Osteoblast (primary cell): ENCODE results near the gene ELOVL5. TPM values are rescaled to one million over a fixed set of nuclear protein-coding genes. Genes with fewer than 3 reads are reported as not detected.
A peak's percentile ranks its signal among the peaks of the same experiment; 100 is the strongest.
"Not testable (repeated sequence)": the region's sequence is repeated elsewhere in the genome, so short reads cannot be mapped to it uniquely, and the experiment has no call there.

ENCODE experiments used
- DNase-seq: peaks from one replicate; pipeline ENCODE4 v3.0.0; 2011; ENCODE audit warnings: low spot score, mixed read lengths; ENCODE audit not compliant: insufficient read length; ENCODE audit errors: missing footprints
- H2AFZ ChIP-seq: 2 replicates; pipeline ENCODE4 v1.6.0; 2011; ENCODE audit warnings: mild to moderate bottlenecking, low read length
- H3K27ac ChIP-seq: 2 replicates; pipeline ENCODE4 v1.5.1; 2011; ENCODE audit warnings: mild to moderate bottlenecking, low read depth, low read length, moderate library complexity
- H3K27me3 ChIP-seq: 2 replicates; pipeline ENCODE4 v1.6.0; 2012; ENCODE audit warnings: mild to moderate bottlenecking, control low read depth, inconsistent platforms, low read length, moderate library complexity; ENCODE audit not compliant: insufficient read depth
- H3K36me3 ChIP-seq: 2 replicates; pipeline ENCODE4 v1.5.1; 2011; ENCODE audit warnings: mild to moderate bottlenecking, low read length, control low read depth, moderate library complexity; ENCODE audit not compliant: insufficient read depth
- H3K4me1 ChIP-seq: 2 replicates; pipeline ENCODE4 v1.5.1; 2011; ENCODE audit warnings: mild to moderate bottlenecking, low read length, control low read depth, moderate library complexity; ENCODE audit not compliant: insufficient read depth
- H3K4me2 ChIP-seq: 2 replicates; pipeline ENCODE4 v1.6.0; 2011; ENCODE audit warnings: mild to moderate bottlenecking, low read length; ENCODE audit not compliant: insufficient read depth
- H3K4me3 ChIP-seq: fragments of 200-600 bp; sonication (generic); 3 replicates; pipeline ENCODE4 v1.5.1; 2012; ENCODE audit warnings: mild to moderate bottlenecking, low read length, inconsistent platforms; ENCODE audit not compliant: insufficient read depth
- H3K79me2 ChIP-seq: 2 replicates; pipeline ENCODE4 v1.6.0; 2012; ENCODE audit warnings: mild to moderate bottlenecking, low read length, control low read depth, inconsistent platforms; ENCODE audit not compliant: insufficient read depth
- H3K9me3 ChIP-seq: 2 replicates; pipeline ENCODE4 v1.5.1; 2011; ENCODE audit warnings: low read depth, low read length, control low read depth
- H4K20me1 ChIP-seq: 2 replicates; pipeline ENCODE4 v1.6.0; 2012; ENCODE audit warnings: mild to moderate bottlenecking, low read length, control low read depth; ENCODE audit not compliant: insufficient read depth
- total RNA-seq: library from RNA; depleted of rRNA; stranded (reverse); fragments of >200 nt; gene quantifications from 2 replicates; pipeline ENCODE4 v1.2.3, GENCODE V29; 2012
- TF ChIP-seq, protein P1 (sequence below): IDR thresholded peaks from 2 replicates; pipeline ENCODE4 v1.5.1; 2011; ENCODE audit warnings: mild to moderate bottlenecking, low read depth, low read length, moderate library complexity; ENCODE audit errors: extremely low read depth

Gene ELOVL5
- total RNA-seq, 1 donor: 75.3 TPM

DNA sequence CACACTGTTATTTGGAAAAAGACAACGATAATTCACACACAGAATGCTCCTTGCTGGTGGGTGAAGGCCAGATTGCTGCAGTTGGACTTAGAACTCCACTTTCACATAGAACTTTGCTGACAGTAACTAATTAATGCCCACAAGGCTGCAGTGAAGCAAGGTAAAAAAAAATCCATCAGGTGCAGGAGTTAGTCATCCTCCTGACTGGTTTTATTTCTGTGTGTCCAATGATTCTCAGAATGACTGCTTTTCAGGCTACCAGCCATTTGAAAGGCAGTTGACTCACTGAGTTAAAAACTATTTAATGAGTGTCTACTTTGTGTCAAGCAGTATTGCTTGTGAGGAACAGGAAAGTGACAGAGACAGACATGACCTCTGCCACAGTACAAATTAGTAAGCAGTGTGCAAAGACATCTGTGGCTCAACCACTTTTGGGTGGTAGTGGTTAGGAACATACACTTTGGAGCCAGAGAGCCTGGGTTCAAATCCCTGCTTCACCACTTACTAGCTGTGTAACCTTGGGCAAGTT, 41.9 kb downstream of the ELOVL5 start:
- peaks cover 48% of the 10 kb centered on the region for H3K4me1 ChIP-seq
- H3K27ac ChIP-seq: peak overlapping the region; percentile 13
- no peak overlapping the region for H3K4me3 ChIP-seq
- H3K27me3 ChIP-seq: no peaks in the 10 kb centered on the region
- H4K20me1 ChIP-seq: peaks cover 5% of the 10 kb centered on the region
- no peaks in the 10 kb centered on the region for H3K9me3 ChIP-seq
- DNase-seq: no peak
- peaks cover 64% of the 10 kb centered on the region for H3K79me2 ChIP-seq
- no peak overlapping the region for H3K4me2 ChIP-seq
- no peaks in the 10 kb centered on the region for H3K36me3 ChIP-seq
- H2AFZ ChIP-seq: no peak overlapping the region
- TF ChIP-seq, protein P1, sequence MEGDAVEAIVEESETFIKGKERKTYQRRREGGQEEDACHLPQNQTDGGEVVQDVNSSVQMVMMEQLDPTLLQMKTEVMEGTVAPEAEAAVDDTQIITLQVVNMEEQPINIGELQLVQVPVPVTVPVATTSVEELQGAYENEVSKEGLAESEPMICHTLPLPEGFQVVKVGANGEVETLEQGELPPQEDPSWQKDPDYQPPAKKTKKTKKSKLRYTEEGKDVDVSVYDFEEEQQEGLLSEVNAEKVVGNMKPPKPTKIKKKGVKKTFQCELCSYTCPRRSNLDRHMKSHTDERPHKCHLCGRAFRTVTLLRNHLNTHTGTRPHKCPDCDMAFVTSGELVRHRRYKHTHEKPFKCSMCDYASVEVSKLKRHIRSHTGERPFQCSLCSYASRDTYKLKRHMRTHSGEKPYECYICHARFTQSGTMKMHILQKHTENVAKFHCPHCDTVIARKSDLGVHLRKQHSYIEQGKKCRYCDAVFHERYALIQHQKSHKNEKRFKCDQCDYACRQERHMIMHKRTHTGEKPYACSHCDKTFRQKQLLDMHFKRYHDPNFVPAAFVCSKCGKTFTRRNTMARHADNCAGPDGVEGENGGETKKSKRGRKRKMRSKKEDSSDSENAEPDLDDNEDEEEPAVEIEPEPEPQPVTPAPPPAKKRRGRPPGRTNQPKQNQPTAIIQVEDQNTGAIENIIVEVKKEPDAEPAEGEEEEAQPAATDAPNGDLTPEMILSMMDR: no peak

DNA sequence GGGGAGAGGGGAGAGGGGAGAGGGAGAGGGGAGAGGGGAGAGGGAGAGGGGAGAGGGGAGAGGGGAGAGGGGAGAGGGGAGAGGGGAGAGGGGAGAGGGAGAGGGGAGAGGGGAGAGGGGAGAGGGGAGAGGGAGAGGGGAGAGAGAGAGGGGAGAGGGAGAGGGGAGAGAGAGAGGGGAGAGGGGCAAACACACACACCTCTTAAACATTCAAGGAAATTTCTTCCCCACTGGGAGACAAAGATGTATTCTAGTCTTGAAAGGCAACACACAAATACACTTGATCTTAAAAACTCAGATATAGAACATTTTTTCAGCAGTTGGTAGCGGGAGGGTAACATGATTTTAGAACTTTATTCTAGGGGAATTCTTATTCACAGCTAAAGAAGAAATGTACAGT, 42.5 kb downstream of the ELOVL5 start:
- not testable (repeated sequence) for H3K27ac ChIP-seq, H3K36me3 ChIP-seq, H2AFZ ChIP-seq, H3K9me3 ChIP-seq, H3K4me3 ChIP-seq, H3K4me2 ChIP-seq, H3K27me3 ChIP-seq, DNase-seq, H4K20me1 ChIP-seq
- Histone ChIP-seq H3K4me1 (peaks cover 48% of the 10 kb centered on the region), H3K79me2 (peaks cover 67% of the 10 kb centered on the region)

DNA sequence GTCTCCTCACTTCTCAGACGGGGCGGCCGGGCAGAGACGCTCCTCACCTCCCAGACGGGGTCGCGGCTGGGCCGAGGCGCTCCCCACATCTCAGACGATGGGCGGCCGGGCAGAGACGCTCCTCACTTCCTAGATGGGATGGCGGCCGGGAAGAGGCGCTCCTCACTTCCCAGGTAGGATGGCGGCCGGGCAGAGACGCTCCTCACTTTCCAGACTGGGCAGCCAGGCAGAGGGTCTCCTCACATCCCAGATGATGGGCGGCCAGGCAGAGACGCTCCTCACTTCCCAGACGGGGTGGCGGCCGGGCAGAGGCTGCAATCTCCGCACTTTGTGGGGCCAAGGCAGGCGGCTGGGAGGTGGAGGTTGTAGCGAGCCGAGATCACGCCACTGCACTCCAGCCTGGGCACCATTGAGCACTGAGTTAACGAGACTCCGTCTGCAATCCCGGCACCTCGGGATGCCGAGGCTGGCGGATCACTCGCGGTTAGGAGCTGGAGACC, 43.2 kb downstream of the ELOVL5 start:
- not testable (repeated sequence) for H3K27me3 ChIP-seq, H3K36me3 ChIP-seq, H3K27ac ChIP-seq, H2AFZ ChIP-seq, H3K4me3 ChIP-seq, H3K4me2 ChIP-seq, H4K20me1 ChIP-seq, H3K9me3 ChIP-seq, DNase-seq
- Histone ChIP-seq H3K4me1 (peaks cover 52% of the 10 kb centered on the region), H3K79me2 (peaks cover 67% of the 10 kb centered on the region)

DNA sequence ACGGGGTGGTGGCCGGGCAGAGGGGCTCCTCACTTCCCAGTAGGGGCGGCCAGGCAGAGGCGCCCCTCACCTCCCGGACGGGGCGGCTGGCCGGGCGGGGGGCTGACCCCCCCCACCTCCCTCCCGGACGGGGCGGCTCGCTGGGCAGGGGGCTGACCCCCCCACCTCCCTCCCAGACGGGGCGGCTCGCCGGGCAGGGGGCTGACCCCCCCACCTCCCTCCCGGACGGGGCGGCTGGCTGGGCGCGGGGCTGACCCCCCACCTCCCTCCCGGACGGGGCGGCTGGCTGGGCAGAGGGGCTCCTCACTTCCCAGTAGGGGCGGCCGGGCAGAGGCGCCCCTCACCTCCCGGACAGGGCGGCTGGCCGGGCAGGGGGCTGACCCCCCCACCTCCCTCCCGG, 43.8 kb downstream of the ELOVL5 start:
- not testable (repeated sequence) for H3K27ac ChIP-seq, H2AFZ ChIP-seq, H3K36me3 ChIP-seq, H3K4me3 ChIP-seq, H3K9me3 ChIP-seq, DNase-seq, H3K27me3 ChIP-seq, H3K4me2 ChIP-seq
- peaks cover 13% of the 10 kb centered on the region for H4K20me1 ChIP-seq
- peaks cover 67% of the 10 kb centered on the region for H3K79me2 ChIP-seq
- H3K4me1 ChIP-seq: peaks cover 50% of the 10 kb centered on the region

DNA sequence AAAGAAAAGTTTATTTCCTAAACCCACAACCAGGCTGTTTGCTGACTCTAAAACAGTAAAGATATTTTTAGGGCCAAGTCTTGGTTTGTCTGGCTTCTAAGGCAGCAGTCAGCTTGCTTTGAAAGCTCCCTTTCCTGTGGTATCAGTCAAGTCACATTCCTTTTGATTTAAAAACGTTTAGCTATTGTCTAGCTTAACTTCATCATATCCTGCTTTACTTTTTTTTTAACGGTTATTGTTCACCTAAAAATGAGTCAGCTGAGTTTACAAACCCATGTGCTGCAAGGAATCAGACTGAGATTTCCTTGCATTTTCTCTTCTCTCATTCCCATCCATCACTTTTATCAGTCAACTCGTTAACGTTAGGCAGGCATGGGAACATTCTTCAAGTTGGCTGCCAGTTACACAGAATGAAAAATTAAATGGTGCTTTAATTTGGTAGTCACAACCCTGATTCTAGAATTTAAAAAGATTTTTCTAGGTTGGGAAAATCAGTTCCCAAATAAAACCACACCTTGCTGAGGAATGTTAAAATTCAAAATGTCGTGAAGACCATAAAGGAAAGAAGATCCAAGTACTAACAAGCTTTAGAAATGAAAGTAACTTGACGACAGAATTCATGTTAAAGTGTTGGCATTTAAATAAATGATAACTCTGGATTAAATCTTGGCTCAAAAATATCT, 45.9 kb downstream of the ELOVL5 start:
- Histone ChIP-seq H3K4me3 (peak overlapping the region; percentile 45), H4K20me1 (peaks cover 8% of the 10 kb centered on the region), H3K27me3 (no peaks in the 10 kb centered on the region), H3K27ac (peak overlapping the region; percentile 81), H3K4me1 (peaks cover 38% of the 10 kb centered on the region), H2AFZ (no peak overlapping the region), H3K4me2 (peak overlapping the region; percentile 67), H3K36me3 (no peaks in the 10 kb centered on the region), H3K9me3 (no peaks in the 10 kb centered on the region), H3K79me2 (peaks cover 68% of the 10 kb centered on the region)
- peak; percentile 93 for DNase-seq
- TF ChIP-seq, protein P1: no peak
